Stimulated activated naive CD8-positive, alpha-beta T cell treated with anti-CD3 and anti-CD28 coated beads, Interleukin-15, Interleukin-2, amounts not matched to agents 100 ng/mL and 50 ng/mL, for 24 hours (primary cell): ENCODE measurements around the gene CCNT1.
"Not testable (repeated sequence)": the region's sequence is repeated elsewhere in the genome, so short reads cannot be mapped to it uniquely, and the experiment has no call there.

Experiments used
- H3K27ac Mint-ChIP-seq: one replicate; pipeline ENCODE4 v1.8.0; 2021; ENCODE audit warnings: mild to moderate bottlenecking, mixed read lengths
- H3K27me3 Mint-ChIP-seq: one replicate; pipeline ENCODE4 v1.8.0; 2021; ENCODE audit warnings: mixed read lengths
- H3K36me3 Mint-ChIP-seq: one replicate; pipeline ENCODE4 v1.8.0; 2021; ENCODE audit warnings: low read depth, mixed read lengths
- H3K4me1 Mint-ChIP-seq: one replicate; pipeline ENCODE4 v1.8.0; 2021; ENCODE audit warnings: low read depth, mixed read lengths
- H3K4me3 Mint-ChIP-seq: one replicate; pipeline ENCODE4 v1.8.0; 2021; ENCODE audit warnings: mild to moderate bottlenecking, mixed read lengths
- H3K9me3 Mint-ChIP-seq: one replicate; pipeline ENCODE4 v1.8.0; 2021; ENCODE audit warnings: mixed read lengths

The CCNT1 gene

DNA sequence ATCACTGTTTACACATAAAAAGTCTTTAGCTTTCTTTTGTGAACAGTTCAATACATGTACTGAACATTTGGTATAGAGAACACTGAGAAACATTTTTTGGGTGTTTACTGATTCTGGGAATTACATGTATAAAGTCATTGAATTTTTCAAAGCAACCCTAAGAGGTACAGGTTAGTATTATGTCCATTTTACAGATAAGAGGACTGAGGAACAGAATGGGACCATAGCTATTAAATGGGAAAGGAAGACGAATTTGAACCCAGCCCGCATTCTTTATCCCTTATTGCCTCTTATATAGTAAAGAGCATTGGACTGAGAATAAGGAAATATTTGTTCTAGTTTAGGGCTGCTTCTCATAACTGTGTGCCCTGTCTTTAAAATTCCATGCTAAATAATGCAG is 33.6 kb downstream of the CCNT1 start:
- Mint-ChIP-seq H3K9me3 (no peaks in the 10 kb centered on the region), H3K4me3 (peak overlapping the region; percentile 99), H3K27me3 (no peaks in the 10 kb centered on the region), H3K4me1 (peaks cover 44% of the 10 kb centered on the region), H3K27ac (no peak overlapping the region), H3K36me3 (peaks cover 40% of the 10 kb centered on the region)

DNA sequence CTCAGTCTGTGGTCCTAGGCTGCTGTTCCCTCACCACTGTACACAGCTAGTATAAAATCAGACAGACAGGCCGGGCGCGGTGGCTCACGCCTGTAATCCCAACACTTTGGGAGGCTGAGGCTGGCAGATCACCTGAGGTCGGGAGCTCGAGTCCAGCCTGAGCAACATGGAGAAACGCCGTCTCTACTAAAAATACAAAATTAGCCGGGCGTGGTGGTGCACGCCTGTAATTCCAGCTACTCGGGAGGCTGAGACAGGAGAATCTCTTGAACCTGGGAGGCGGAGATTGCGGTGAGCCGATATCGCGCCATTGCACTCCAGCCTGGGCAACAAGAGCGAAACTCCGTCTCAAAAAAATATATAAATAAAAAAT is 34.0 kb downstream of the CCNT1 start:
- peak overlapping the region; percentile 99 for H3K4me3 Mint-ChIP-seq

DNA sequence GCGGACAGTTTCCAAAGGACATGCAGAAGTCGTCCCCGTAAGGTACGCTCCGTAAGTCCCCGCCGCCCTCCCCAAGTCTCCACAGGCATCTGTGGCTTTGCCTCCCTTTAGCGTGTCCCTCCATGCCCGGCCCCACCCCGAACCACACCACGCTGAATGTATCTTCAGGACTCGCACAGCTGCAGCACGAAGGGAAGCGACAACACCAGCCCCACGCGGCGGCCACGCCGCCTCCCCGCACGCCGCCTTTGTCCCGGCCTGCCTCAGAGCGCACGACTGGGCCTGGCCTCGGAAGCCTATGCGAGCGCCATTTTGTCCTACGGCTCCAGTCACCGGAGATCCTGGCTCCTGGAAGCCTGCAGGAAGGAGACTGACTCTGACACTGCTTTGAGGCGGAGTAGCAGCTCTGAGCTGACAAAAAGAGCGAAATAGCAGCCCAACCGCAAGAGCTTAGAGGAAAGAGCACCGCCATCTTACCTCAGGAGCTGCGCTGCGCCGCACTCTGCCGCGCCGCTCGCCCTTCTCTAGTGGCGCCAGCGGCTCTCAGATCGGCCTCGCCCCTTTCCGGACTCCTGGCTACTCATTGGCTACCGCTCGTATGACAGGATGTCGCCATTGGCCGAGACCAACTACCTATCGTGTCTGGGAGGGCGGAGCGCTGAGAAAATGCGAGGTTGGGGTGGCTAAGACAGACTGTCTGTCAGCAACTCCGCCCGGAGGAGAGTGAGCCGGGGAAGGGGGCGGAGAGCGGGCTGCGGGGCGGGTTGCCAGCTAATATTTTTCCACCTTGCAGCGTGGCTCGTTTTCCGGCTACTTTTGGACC is 34.6 kb downstream of the CCNT1 start, which contains the start of gene KANSL2:
Gene KANSL2 (minus strand): TSS at position 529 of the 823 bp plus-strand sequence. CDS start 606 bp downstream, outside the sequence.
- H3K36me3 Mint-ChIP-seq: peaks cover 43% of the 10 kb centered on the region
- H3K27ac Mint-ChIP-seq: peak within 1 kb of the TSS; percentile 96
- H3K4me3 Mint-ChIP-seq: peak within 1 kb of the TSS; percentile 99
- no peaks in the 10 kb centered on the region for H3K9me3 Mint-ChIP-seq
- peaks cover 49% of the 10 kb centered on the region for H3K4me1 Mint-ChIP-seq
- H3K27me3 Mint-ChIP-seq: no peaks in the 10 kb centered on the region

More for the DNA sequence above, 34.0 kb downstream of the CCNT1 start:
- not testable (repeated sequence) for H3K27me3 Mint-ChIP-seq, H3K9me3 Mint-ChIP-seq
- Mint-ChIP-seq H3K4me1 (peaks cover 44% of the 10 kb centered on the region), H3K36me3 (peaks cover 40% of the 10 kb centered on the region), H3K27ac (peak overlapping the region; percentile 96)

DNA sequence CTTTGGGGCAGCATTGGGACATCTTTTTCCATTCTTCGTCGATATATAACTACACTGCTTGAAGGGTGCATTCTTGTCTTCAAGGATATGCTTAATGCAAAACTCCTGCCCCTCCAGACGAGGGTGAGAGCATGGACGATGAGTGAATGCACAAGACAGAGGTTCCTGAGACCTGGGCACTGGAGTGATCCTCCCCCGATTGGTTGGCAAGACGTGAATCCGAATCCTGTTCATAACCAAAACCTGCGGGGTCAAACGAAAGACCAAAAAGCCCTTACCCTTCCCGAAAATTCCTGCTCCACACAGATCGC is 35.2 kb downstream of the CCNT1 start:
- Mint-ChIP-seq H3K36me3 (peaks cover 48% of the 10 kb centered on the region), H3K4me1 (peaks cover 53% of the 10 kb centered on the region), H3K27ac (peak overlapping the region; percentile 96), H3K27me3 (no peaks in the 10 kb centered on the region), H3K4me3 (peak overlapping the region; percentile 99), H3K9me3 (no peaks in the 10 kb centered on the region)

DNA sequence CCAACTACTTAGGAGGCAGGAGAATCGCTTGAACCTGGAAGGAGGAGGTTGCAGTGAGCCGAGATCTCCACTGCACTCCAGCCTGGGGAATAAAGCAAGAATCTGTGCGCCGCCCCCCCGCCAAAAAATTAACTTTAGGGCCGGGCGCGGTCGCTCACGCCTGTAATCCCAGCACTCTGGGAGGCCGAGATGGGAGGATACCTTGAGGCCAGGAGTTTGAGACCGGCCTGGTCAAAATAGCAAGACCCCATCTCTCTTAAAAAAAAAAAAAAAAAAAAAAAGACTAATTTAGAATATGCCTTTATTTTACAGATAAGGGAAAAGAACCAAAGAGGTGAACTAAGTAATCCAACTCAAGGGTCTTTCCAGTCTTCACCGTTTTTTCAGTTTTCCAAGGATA is 35.6 kb downstream of the CCNT1 start:
- H3K27ac Mint-ChIP-seq: peak overlapping the region; percentile 96
- peaks cover 53% of the 10 kb centered on the region for H3K36me3 Mint-ChIP-seq
- peaks cover 58% of the 10 kb centered on the region for H3K4me1 Mint-ChIP-seq
- H3K9me3 Mint-ChIP-seq: no peaks in the 10 kb centered on the region
- peak overlapping the region; percentile 99 for H3K4me3 Mint-ChIP-seq
- no peaks in the 10 kb centered on the region for H3K27me3 Mint-ChIP-seq

DNA sequence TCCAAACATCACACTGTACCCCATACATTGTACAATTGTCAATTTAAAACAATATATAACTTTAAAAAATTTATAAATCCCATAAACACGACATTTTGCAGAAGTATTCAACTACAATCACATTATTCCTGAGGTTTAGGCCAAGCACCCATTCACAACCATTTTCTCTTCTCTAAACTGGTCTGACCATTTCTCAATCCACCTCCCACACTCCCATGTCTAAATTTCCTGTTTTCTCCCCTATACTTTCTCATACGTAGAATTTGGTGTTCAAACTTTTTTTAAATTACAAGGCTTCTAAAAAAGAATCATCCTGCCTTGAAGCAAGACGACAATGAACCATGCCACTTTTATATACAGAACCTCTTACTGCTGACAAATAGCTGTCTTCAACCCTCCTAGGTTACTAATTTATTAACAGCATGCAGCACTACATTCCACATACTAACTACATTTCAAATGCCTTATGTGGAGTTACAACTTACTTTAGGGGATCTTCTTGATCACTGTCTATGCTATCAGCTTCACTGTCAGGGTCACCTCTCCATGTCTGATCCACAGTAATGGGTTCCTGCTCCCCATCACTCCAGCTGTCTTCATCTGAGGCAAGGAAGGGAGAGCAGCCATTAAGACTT is 37.8 kb downstream of the CCNT1 start:
- Mint-ChIP-seq H3K4me1 (peaks cover 63% of the 10 kb centered on the region), H3K27ac (peak overlapping the region; percentile 84), H3K4me3 (peak overlapping the region; percentile 99), H3K9me3 (no peaks in the 10 kb centered on the region), H3K27me3 (no peaks in the 10 kb centered on the region), H3K36me3 (peaks cover 64% of the 10 kb centered on the region)

DNA sequence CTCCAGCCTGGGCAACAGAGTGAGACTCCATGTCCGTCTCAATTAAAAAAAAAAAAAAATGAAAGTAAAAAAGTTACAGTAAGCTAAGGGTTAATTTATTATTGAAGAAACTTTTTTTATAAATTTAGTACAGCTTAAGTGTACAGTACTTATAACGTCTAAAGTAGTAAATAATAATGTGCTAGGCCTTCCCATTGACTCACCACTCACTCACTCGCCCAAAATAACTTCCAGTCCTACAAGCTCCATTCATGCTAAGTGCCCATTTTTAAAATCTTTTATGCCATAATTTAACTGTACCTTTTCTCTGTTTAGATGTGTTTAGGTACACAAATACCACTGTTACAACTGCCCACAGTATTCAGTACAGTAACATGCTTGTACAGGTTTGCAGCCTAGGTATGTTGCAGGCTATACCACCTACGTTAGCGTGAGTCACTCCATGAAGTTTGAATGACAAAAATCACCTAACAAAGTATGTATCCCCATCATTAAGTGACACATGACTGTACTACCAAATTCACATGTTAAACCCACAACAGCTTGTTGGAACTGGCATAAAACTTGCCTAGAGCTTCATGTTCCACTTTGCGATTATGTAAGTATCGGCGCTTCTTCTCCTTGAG is 45.2 kb downstream of the CCNT1 start:
- Mint-ChIP-seq H3K4me1 (peaks cover 9% of the 10 kb centered on the region), H3K27me3 (no peaks in the 10 kb centered on the region), H3K36me3 (peaks cover 68% of the 10 kb centered on the region), H3K9me3 (no peaks in the 10 kb centered on the region), H3K27ac (no peak overlapping the region), H3K4me3 (no peak overlapping the region)

DNA sequence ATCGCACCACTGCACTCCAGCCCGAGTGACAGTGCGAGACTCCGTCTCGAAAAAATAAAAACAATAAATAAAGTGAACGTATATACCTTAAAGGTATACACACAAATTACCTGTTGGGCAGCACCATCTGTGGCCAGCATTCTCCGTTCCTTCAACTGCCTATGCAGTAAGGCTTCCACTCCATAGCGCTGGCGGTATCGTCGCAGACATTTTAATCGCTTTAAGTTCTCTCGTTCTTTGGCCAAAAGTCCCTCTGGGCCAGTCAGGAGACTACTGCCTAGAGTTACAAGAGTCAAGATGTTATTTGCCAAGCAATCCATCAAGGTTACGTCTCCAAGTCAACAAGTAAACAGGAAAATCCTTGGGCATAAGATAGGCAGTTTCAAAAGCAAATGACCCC is 47.5 kb downstream of the CCNT1 start:
- Mint-ChIP-seq H3K36me3 (peaks cover 62% of the 10 kb centered on the region), H3K4me3 (no peak overlapping the region), H3K9me3 (no peaks in the 10 kb centered on the region), H3K27me3 (no peaks in the 10 kb centered on the region), H3K27ac (no peak overlapping the region), H3K4me1 (no peaks in the 10 kb centered on the region)

DNA sequence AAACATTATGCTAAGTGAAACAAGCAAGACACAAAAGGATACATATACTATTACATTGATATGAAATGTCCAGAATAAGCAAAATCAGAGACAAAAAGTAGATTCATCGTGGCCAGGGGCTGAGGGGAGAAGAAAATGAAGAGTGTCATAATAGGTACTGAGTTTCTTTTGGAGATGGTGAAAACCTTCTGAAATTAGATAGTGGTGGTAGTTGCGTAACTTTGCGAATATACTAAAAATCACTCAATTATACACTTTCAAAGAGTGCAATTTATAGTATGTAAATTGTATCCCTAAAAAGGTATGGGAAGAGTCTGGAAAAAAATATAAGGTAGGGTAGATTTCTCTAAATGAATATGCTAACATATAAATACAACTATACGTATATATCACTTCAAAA is 56.6 kb downstream of the CCNT1 start:
- no peak overlapping the region for H3K4me3 Mint-ChIP-seq
- peak overlapping the region; percentile 14 for H3K27ac Mint-ChIP-seq
- peaks cover 66% of the 10 kb centered on the region for H3K36me3 Mint-ChIP-seq
- H3K4me1 Mint-ChIP-seq: no peaks in the 10 kb centered on the region
- H3K9me3 Mint-ChIP-seq: no peaks in the 10 kb centered on the region
- no peaks in the 10 kb centered on the region for H3K27me3 Mint-ChIP-seq

DNA sequence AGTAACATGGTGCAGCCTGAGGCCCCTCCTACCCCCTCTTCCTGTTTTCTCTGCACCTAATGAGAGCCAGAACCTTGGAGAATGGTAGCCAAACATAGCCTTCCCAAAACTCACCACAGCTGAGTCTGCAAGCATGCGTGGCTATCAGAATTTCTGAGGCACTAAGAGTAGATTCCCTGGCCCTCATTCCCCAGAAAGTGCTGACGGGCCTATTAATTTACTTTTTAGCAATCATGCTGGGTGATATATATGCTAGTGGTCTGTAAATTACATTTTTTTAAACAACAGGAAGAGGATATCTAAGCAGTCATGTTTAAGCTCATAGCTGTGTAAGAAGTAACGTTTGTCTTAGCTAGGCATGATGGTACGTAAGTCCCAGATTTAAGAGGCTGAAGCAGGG is 64.8 kb downstream of the CCNT1 start:
- H3K27ac Mint-ChIP-seq: no peak overlapping the region
- no peaks in the 10 kb centered on the region for H3K27me3 Mint-ChIP-seq
- no peaks in the 10 kb centered on the region for H3K4me1 Mint-ChIP-seq
- H3K9me3 Mint-ChIP-seq: no peaks in the 10 kb centered on the region
- H3K4me3 Mint-ChIP-seq: no peak overlapping the region
- peaks cover 74% of the 10 kb centered on the region for H3K36me3 Mint-ChIP-seq

DNA sequence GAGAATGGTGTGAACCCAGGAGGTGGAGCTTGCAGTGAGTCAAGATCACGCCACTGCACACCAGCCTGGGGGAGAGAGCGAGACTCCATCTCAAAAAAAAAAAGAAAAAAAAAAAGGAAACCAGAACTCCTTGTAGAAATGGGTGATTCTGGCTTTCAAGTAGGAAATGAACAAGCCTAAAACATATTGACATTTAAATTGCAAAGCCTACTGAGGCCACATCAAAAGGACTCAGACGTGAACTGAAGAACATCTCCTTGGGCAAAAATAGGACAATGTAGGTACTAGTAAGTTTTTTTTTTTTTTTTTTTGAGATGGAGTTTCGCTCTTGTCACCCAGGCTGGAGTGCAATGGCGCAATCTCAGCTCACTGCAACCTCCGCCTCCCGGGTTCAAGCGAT is 71.2 kb downstream of the CCNT1 start:
- H3K4me3 Mint-ChIP-seq, H3K4me1 Mint-ChIP-seq: not testable (repeated sequence)
- H3K36me3 Mint-ChIP-seq: peaks cover 54% of the 10 kb centered on the region

DNA sequence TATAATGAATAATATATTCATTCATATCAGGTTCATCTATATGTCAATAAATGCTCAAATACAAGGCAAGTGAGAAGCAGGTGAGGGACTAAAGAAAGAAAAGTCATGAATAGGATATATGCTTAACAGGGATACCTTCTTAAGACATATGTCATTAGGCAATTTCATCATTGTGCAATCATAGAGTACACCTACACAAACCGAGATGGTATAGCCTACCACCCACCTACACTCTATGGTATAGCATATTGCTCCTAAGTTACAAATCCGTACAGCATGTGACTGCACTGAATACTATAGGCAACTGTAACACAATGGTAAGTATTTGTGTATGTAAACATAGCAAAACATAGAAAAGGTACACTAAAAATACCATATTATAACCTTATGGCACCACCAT is 73.5 kb downstream of the CCNT1 start:
- Mint-ChIP-seq H3K27ac (no peak overlapping the region), H3K4me3 (no peak overlapping the region), H3K4me1 (no peaks in the 10 kb centered on the region), H3K36me3 (peaks cover 47% of the 10 kb centered on the region), H3K27me3 (no peaks in the 10 kb centered on the region), H3K9me3 (no peaks in the 10 kb centered on the region)

More for the DNA sequence above, 71.2 kb downstream of the CCNT1 start:
- H3K9me3 Mint-ChIP-seq, H3K27ac Mint-ChIP-seq, H3K27me3 Mint-ChIP-seq: not testable (repeated sequence)

DNA sequence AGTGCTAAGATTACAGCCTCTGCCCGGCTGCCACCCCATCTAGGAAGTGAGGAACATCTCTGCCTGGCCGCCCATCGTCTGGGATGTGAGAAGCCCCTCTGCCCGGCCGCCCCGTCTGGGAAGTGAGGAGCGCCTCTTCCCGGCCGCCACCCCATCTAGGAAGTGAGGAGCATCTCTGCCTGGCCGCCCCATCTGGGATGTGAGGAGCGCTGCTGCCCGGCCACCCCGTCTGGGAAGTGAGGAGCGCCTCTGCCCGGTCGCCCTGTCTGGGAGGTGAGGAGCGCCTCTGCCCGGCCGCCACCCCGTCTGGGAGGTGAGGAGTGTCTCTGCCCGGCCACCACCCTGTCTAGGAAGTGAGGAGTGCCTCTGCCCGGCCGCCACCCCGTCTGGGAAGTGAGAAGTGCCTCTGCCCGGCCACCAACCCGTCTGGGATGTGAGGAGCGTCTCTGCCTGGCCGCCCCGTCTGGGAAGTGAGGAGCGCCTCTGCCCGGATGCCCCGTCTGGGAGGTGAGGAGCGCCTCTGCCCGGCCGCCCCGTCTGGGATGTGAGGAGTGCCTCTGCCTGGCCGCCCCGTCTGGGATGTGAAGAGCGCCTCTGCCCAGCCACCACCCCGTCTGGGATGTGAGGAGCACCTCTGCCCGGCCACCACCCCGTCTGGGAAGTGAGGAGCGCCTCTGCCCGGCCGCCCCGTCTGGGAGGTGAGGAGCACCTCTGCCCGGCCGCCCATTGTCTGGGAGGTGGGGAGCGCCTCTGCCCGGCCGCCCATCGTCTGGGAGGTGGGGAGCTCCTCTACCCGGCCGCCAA is 74.6 kb downstream of the CCNT1 start:
- not testable (repeated sequence) for H3K4me1 Mint-ChIP-seq, H3K27ac Mint-ChIP-seq, H3K9me3 Mint-ChIP-seq, H3K27me3 Mint-ChIP-seq, H3K4me3 Mint-ChIP-seq
- H3K36me3 Mint-ChIP-seq: peaks cover 38% of the 10 kb centered on the region

DNA sequence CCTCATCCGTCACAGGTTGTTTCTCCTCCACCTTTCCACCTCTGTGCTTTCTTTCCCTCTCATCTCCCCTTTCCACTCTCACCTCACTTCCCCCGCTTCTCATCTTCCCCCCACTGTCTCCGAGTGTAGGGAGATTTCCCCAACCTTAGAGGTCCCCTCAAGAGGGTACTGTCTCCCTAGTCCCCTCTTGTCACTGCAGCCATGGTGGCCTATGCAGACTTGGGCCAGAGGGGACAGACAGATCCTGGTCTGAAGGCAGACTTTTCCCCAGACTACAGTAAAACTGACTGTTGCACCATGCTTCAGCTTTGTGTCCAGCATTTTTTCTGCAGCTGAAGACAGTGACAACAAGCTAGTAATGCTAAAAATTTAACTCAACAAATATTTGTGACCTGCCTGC is 75.7 kb downstream of the CCNT1 start:
- Mint-ChIP-seq H3K27me3 (no peaks in the 10 kb centered on the region), H3K9me3 (no peaks in the 10 kb centered on the region), H3K27ac (no peak overlapping the region), H3K36me3 (peaks cover 29% of the 10 kb centered on the region), H3K4me1 (no peaks in the 10 kb centered on the region), H3K4me3 (no peak overlapping the region)

DNA sequence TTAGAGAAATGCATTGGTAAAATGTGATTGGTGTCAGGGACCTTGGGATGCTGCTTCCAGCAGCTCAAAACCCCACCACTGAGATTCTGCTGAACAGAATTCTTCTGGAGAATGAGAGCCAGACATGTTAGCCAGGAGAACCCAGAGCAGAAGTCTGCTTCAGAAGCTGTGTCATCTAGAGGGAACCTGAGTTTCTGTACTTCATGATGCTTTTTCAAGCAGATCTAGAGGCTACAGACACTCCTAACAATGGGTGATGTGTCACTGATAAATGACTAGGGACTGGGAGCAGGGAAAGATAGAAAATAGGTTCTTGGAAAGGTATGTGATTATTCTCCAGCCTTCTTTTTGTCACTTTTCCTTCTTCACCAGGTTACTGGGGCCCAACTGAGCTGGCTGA is 76.1 kb downstream of the CCNT1 start:
- Mint-ChIP-seq H3K27me3 (no peaks in the 10 kb centered on the region), H3K9me3 (no peaks in the 10 kb centered on the region), H3K27ac (no peak overlapping the region), H3K4me3 (no peak overlapping the region), H3K4me1 (no peaks in the 10 kb centered on the region), H3K36me3 (peaks cover 28% of the 10 kb centered on the region)
